NCI-H2171 treated with DMSO at 0.1 percent for 48 hours (cell line): Measurements from ENCODE around the gene TCP11X2.
"Not testable (repeated sequence)": the region's sequence is repeated elsewhere in the genome, so short reads cannot be mapped to it uniquely, and the experiment has no call there.

Source experiments
- DNase-seq: peaks from one replicate; lab custom pipeline; 2025; lab: John Stamatoyannopoulos, UW

TCP11X2 gene

GRCh38 chrX:102471762-102472220, at the start of gene TCP11X2:
Gene TCP11X2, minus strand, starts transcription at chrX:102471812.
- not testable (repeated sequence) for DNase-seq

DNA sequence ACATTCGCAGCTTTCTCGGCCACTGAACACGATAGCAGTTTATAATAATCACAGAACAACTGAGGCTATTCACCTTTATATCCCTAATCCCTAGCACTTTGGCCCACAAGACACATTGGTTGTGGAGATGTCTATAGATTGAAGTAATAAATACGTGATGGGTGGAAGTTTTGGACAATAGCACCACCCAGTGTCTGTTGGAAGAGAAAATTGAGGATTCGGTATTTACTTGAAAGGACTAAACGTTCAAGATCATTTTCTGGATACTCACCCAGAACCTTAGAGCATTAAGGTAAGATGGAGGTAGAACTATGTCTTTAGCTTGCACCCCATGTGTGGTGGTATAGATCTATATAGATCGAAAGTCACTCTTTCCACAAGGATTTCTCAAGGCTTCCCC, 45.7 kb upstream of the TCP11X2 start:
- DNase-seq, result peak; percentile 2

- DNase-seq, result peak; percentile 67
These were observed 44.6 kb upstream of the TCP11X2 start, which contains the start of gene TMSB15A for GRCh38 chrX:102515975-102516941. Gene TMSB15A, minus strand, starts transcription at chrX:102516739.

GRCh38 chrX:102514536-102514935, 42.9 kb upstream of the TCP11X2 start:
- DNase-seq, result no peak

GRCh38 chrX:102498732-102499131, 27.1 kb upstream of the TCP11X2 start:
- no peak for DNase-seq

- DNase-seq, result no peak
These were observed 20.2 kb upstream of the TCP11X2 start for GRCh38 chrX:102491766-102492165.

DNA sequence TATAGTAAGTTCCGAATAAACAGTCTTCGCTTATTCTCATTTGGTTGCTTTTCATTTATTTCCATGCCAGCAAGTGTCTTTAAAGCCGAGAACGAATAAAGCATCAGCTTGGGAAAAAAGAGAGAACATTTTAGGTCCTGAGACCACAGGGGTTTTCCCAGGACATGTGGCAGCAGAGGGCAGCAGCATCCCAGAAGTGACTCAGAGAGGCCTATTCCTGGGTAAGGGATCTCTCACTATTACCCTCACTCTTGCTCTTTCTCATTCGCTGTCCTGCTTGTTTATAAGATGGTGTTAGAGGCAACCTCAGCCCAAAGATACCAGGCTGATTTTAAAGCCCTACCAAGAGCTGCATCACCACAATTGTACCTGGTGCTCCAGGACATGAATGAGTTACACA, 7.2 kb upstream of the TCP11X2 start:
- DNase-seq, result not testable (repeated sequence)

DNA sequence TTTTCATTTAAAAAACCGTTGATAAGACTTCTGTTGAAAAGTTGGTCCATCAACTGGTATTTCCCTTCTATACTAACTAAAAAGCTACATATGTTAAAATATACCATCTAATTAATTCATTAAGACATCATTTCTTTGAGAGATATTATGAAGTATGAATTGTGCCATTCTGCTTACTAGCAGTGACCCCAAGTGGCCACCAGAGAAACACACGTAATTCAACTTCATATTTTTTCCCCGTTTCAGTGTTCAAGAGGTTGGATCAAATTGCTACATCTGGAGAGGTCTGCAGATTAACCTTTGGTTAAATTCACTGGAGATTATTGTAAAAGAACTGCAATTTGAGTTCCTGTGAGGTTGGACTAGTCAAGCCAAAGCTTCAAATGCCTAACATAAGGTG, 1.4 kb downstream of the TCP11X2 start:
- not testable (repeated sequence) for DNase-seq

GRCh38 chrX:102458615-102459014, 13.0 kb downstream of the TCP11X2 start:
- not testable (repeated sequence) for DNase-seq

DNA sequence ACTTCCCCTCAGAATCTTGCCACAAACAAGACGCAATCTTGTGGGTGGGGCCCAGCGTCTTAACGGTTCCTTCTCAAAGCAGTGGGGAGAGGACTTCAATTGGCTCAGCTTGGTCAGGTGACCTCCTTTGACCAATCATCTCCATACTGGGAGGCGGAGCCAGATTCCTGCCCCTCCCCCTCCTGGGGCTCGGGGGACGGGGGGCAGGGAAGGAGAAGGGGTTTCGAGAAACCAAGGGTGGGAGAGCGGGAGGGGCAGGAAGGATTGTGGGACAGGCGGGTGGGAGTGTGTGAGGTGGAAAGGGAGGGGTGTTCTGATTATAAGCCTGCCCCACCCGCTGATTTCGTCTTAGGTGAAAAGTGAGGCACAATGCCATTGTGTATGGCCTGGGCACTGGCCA, 31.7 kb downstream of the TCP11X2 start, which contains the start of gene NXF2B:
Gene NXF2B, minus strand, starts transcription at position 101 of the 400 bp plus-strand sequence. CDS start 59,972 bp downstream, outside the sequence.
- DNase-seq, result not testable (repeated sequence)

DNA sequence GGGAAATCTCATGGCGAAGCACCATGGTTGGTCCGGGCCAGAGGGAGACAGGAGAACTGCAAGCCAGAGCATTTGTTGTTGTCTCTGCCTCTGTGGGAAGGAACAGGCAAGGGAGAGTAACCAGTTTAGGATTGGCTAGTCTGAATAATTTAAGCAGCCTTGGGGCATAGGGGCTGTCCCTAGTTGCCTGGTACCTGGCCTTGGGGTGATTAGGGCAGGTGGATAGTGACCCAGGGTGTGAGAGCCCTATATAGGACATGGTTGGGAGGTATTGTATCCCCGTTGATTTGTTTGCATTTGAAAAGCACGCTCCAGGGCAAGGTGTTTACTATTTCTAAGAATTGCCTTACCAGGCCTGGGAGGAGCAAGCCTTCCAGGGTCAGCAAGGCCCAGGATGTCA, 57.1 kb downstream of the TCP11X2 start:
- not testable (repeated sequence) for DNase-seq
